Heart right ventricle (tissue), 16 donors: ENCODE results near the gene SLC7A11. TPM values are rescaled to one million over a fixed set of nuclear protein-coding genes. Genes with fewer than 3 reads are reported as not detected.

Experiments
- ATAC-seq, 8 donors: fragments of 200-7000 bp; cut with Tn5 transposase; one replicate each; pipeline ENCODE4 v1.9.1; 2020; ENCODE audit warnings: mild to moderate bottlenecking in 8 of 8, moderate library complexity in 8 of 8, moderate number of reproducible peaks in 1 of 8
- DNase-seq, 2 donors: peaks; one replicate each; pipeline ENCODE4 v3.0.0-alpha.2; 2020
- H3K27ac ChIP-seq, 10 donors: fragments of 200-600 bp; sonication (generic) in 2 of 10; one replicate each; pipeline versions ENCODE4 v1.5.0 to v1.8.0; 2020 to 2022; ENCODE audit warnings: mild to moderate bottlenecking in 3 of 10
- H3K27me3 ChIP-seq, 7 donors: fragments of 200-600 bp; one replicate each; pipeline ENCODE4 v1.8.0; 2021 to 2022; ENCODE audit warnings: mild to moderate bottlenecking in 2 of 7
- H3K36me3 ChIP-seq, 9 donors: fragments of 200-600 bp; sonication (generic) in 1 of 9; one replicate each; pipeline versions ENCODE4 v1.5.0 to v1.8.0; 2020 to 2022; ENCODE audit warnings: mild to moderate bottlenecking in 2 of 9
- H3K4me1 ChIP-seq, 9 donors: fragments of 200-600 bp; sonication (generic) in 1 of 9; one replicate each; pipeline versions ENCODE4 v1.5.0 to v1.8.0; 2020 to 2022; ENCODE audit warnings: mild to moderate bottlenecking in 4 of 9
- H3K4me3 ChIP-seq, 10 donors: fragments of 200-600 bp; sonication (generic) in 2 of 10; one replicate each; pipeline versions ENCODE4 v1.5.0 to v1.8.0; 2020 to 2022; ENCODE audit warnings: mild to moderate bottlenecking in 7 of 10, moderate library complexity in 2 of 10
- H3K9me3 ChIP-seq, 11 donors: fragments of 200-600 bp in 10 of 11; sonication (generic) in 2 of 11; one replicate each; pipeline versions ENCODE4 v1.5.0 to v1.8.0; 2013 to 2022; ENCODE audit warnings: mild to moderate bottlenecking in 2 of 11, control low read depth in 1 of 11, moderate library complexity in 1 of 11
- WGBS, 2 donors: extraction: QIAGEN DNeasy Blood & Tissue Kit; methylation state at CpG; one replicate each; pipeline ENCODE4 v1.1.7; 2013; ENCODE audit warnings: inconsistent platforms in 1 of 2; 5-methylcytosine and 5-hydroxymethylcytosine counted together
- intact Hi-C, 10 donors: fragments of 100-400 bp; cut with DNase I; formaldehyde crosslinking; loops; one replicate each; pipeline versions ENCODE4 v1.11.1 to v1.14.2; 2022
- polyA plus RNA-seq, 2 donors: library from polyadenylated mRNA; stranded (reverse); fragments of 200-250 nt; gene quantifications; one replicate each; pipeline ENCODE4 v1.2.3, GENCODE V29; 2013
- total RNA-seq, 10 donors: library from RNA; stranded (reverse); fragmentation: NEBNext Ultra II Directional in 3 of 10; extraction: Animal tissue kit (Norgen Biotek cat#: 25700) in 3 of 10; gene quantifications; one replicate each; pipeline versions ENCODE4 v1.2.1 to v1.2.4, GENCODE V29; 2021 to 2023
- TF ChIP-seq, protein P1 (sequence below), 9 donors: fragments of 200-600 bp; sonication (generic) in 2 of 9; IDR thresholded peaks; one replicate each; pipeline versions ENCODE4 v1.5.0 to v1.8.0; 2021 to 2022; ENCODE audit warnings: antibody characterized with exemption in 9 of 9, mild to moderate bottlenecking in 5 of 9, moderate library complexity in 1 of 9
- donor health status: Arrhythmogenic right ventricular cardiomyopathy.
- donor health status: ischemic (EF 13 %, LVEDD 7.1; RV severe dilation, severe dysfunction).
- donor health status: healthy with polysubstance abuse.
- donor health status: DM: no; HTN: yes; CAD: no.
- donor health status: DM: no; HTN: no; CAD: no.
- donor health status: ischemic (EF 25% LVEDD 6.9; RV normal size, moderate dysfunction).
- donor health status: ischemic (EF 25% LVEDD 5.7; RV mildly dilated, moderate dysfunction).
- donor health status: healthy.
- donor health status: DM: yes; HTN: yes; CAD: no.
- donor health status: Ischemic cardiomyopathy.
- donor health status: ischemic (EF 35%, LVEDD 5.7; RV mildly dilated, moderate dysfunction).
- donor health status: nonischemic (EF 11% LVEDD 7.7; RV severe dilation, severe dysfunction).
- donor health status: DM: yes; HTN: yes; CAD: no.
- donor health status: PGD.
- donor health status: ischemic (EF 29% LVEDD 5.4; RV normal size, mild dysfunction).
- donor health status: nonischemic (EF 23%, LVEDD 6.1; RV moderate dilation, normal function).

Gene SLC7A11
- total and polyA plus RNA-seq, 12 donors: 0.05 to 1.2 (median 0.12) TPM

DNA sequence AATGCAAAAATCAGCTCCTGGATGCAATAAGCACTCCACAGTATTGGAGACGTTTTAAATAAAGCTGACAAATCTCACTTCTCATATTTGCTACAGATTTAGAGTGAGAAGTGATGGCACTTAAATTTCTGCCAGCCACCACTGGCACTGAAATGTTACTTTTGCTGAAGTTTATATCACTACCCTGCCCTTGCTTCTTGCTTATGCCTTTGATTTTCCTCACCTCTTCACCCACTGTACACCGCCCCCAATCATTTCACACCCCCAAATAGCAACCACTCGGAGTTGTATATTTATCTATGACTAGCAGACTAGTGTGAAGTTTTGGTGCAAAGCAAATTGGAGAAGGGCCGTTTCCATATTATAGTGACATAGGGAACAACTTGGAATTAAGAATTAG is 19.9 kb upstream of the SLC7A11 start:
- Histone ChIP-seq H3K9me3 (no peaks in the 10 kb centered on the region), H3K4me1 (no peaks in the 10 kb centered on the region), H3K27ac (no peak overlapping the region), H3K27me3 (no peaks in the 10 kb centered on the region), H3K36me3 (no peaks in the 10 kb centered on the region), H3K4me3 (no peak overlapping the region)
- TF ChIP-seq, protein P1, sequence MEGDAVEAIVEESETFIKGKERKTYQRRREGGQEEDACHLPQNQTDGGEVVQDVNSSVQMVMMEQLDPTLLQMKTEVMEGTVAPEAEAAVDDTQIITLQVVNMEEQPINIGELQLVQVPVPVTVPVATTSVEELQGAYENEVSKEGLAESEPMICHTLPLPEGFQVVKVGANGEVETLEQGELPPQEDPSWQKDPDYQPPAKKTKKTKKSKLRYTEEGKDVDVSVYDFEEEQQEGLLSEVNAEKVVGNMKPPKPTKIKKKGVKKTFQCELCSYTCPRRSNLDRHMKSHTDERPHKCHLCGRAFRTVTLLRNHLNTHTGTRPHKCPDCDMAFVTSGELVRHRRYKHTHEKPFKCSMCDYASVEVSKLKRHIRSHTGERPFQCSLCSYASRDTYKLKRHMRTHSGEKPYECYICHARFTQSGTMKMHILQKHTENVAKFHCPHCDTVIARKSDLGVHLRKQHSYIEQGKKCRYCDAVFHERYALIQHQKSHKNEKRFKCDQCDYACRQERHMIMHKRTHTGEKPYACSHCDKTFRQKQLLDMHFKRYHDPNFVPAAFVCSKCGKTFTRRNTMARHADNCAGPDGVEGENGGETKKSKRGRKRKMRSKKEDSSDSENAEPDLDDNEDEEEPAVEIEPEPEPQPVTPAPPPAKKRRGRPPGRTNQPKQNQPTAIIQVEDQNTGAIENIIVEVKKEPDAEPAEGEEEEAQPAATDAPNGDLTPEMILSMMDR (IDR thresholded peaks at IDR 0.05): no peak
- intact Hi-C loops: no loop called here
- WGBS, 2 donors: 36 to 56% methylated on average over 4 of the region's 4 CpGs
- ATAC-seq: no peak
- no peak for DNase-seq

DNA sequence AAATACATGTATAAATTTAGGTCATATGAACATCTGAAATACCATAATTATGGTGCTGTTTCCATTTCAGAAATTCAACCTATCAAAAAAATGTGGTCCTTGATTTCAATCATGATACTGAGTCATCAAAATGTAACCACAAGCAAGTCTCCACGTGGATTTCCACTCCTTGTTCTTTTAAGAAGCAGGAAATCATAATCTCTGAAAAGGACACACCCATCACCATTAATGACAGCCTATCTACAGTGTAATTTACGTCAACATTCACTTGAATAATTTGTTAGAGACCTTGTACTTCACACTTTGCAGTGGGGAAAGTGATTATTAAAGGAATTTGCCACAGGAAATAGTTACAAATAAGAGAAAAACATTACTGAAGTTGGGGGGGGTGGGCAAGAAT is 17.7 kb upstream of the SLC7A11 start:
- Histone ChIP-seq H3K36me3 (no peaks in the 10 kb centered on the region), H3K27ac (no peak overlapping the region), H3K4me3 (no peak overlapping the region), H3K4me1 (no peaks in the 10 kb centered on the region), H3K9me3 (no peaks in the 10 kb centered on the region), H3K27me3 (no peaks in the 10 kb centered on the region)
- intact Hi-C loops: no loop called here
- 46 to 55% methylated on average over 2 of the region's 2 CpGs for WGBS, 2 donors
- TF ChIP-seq, protein P1 (IDR thresholded peaks at IDR 0.05): no peak
- DNase-seq (no peak), ATAC-seq (no peak)

DNA sequence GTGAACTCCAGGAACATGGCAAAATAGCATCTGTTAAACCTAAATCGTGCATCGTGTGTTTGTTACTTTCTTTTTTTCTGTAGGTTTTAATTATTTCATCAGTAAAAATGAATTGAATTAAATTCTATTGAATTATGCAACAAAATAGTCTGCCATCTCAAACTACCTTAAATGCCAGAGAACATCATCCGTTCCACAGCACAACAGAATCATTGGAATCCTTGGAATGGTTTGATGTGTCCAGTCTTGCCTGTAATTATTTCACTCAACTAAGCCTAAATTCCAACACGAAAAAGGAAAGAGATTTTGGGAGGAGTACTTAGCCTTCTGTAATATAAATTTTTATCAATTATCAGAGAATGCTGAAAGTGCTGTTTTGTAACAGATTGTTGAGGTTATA is 17.1 kb upstream of the SLC7A11 start:
- no peak for ATAC-seq
- intact Hi-C loops: no loop called here

DNA sequence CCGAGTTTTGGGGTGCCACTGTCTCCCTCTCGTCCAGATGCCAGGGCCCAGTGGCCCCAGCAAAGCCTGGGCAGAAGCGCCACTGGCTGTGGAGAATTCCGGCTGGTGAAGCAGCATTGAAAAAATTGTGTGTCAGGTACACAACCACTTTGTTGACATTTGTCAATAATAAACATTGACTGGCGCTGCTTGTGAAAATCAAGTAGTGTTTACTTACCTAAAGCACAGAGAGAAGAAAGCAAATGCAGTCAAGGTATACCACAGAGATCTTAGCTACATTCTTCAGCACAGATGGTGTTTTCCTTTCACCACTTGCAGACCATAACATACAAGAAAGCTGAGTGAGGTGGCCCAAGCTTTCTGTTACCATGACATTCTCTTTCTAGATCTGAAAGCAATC is 14.5 kb upstream of the SLC7A11 start:
- no peak overlapping the region for H3K27ac ChIP-seq
- no peaks in the 10 kb centered on the region for H3K4me1 ChIP-seq
- intact Hi-C loops: no loop called here
- ATAC-seq (no peak), DNase-seq (no peak)
- no peaks in the 10 kb centered on the region for H3K9me3 ChIP-seq
- 96 to 97% methylated on average over 5 of the region's 5 CpGs for WGBS, 2 donors
- H3K36me3 ChIP-seq: no peaks in the 10 kb centered on the region
- H3K27me3 ChIP-seq: no peaks in the 10 kb centered on the region
- H3K4me3 ChIP-seq: no peak overlapping the region
- TF ChIP-seq, protein P1 (IDR thresholded peaks at IDR 0.05): no peak

More for the DNA sequence above, 17.1 kb upstream of the SLC7A11 start:
- no peaks in the 10 kb centered on the region for H3K36me3 ChIP-seq
- DNase-seq: no peak
- 69 to 78% methylated on average over 4 of the region's 4 CpGs for WGBS, 2 donors
- H3K4me3 ChIP-seq: no peak overlapping the region
- H3K9me3 ChIP-seq: no peaks in the 10 kb centered on the region
- no peaks in the 10 kb centered on the region for H3K27me3 ChIP-seq
- no peaks in the 10 kb centered on the region for H3K4me1 ChIP-seq
- no peak overlapping the region for H3K27ac ChIP-seq
- TF ChIP-seq, protein P1 (IDR thresholded peaks at IDR 0.05): no peak
